GM12892 (cell line): Measurements from ENCODE around the gene PAX9.

Source experiments
- POLR2A ChIP-seq: IDR thresholded peaks from 2 replicates; pipeline ENCODE4 v1.6.1; 2011; ENCODE audit warnings: low read depth, low read length, control low read depth
- POLR2AphosphoS5 ChIP-seq: IDR thresholded peaks from 2 replicates; pipeline ENCODE4 v1.6.1; 2011; ENCODE audit warnings: low read depth, low read length, control low read depth
- TAF1 ChIP-seq: IDR thresholded peaks from 2 replicates; pipeline ENCODE4 v1.6.1; 2011; ENCODE audit warnings: low read depth, mild to moderate bottlenecking, control low read depth, low read length, borderline replicate concordance

DNA sequence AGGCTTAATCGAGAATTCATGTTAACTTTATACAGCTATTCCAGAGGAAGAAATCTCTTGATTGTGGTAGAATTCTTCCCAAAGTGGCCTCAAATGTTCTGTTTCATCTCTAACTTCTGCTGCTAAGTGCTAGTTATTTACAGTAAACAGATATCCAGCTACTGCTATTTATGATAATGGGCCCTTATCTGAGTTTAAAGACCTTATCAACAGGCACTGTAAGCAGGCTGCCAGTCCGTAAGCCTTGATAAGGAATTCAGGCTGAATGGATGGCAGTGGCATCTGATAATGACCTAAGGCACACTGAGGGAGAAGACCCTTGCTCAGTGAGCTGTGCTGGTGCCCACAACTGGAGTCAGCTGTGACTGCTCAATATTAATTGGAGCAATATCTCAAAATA lies 59.0 kb downstream of the PAX9 start:
- TF ChIP-seq POLR2A: no peak
- no peak for TF ChIP-seq TAF1
- no peak for TF ChIP-seq POLR2AphosphoS5
